HepG2 (cell line): ENCODE data around the gene TSNAXIP1. TPM values are rescaled to one million over a fixed set of nuclear protein-coding genes. Genes with fewer than 3 reads are reported as not detected.

Experiments used
- ATAD3A ChIP-seq: sonication (generic); formaldehyde crosslinking; IDR thresholded peaks from 2 replicates; pipeline ENCODE4 v1.4.0; 2020; ENCODE audit warnings: missing genetic modification reagents
- ATF4 ChIP-seq, 2 experiments: fragments of 450-650 bp in 1 of 2; sonication (generic) in 1 of 2; formaldehyde crosslinking; IDR thresholded peaks; 2 replicates each; pipeline versions ENCODE4 v1.5.0 to v1.8.0; 2020 to 2022; ENCODE audit warnings: mild to moderate bottlenecking in 1 of 2, missing genetic modification reagents in 1 of 2
- EEA1 ChIP-seq: sonication (generic); formaldehyde crosslinking; IDR thresholded peaks from 2 replicates; pipeline ENCODE4 v1.5.1; 2020; ENCODE audit warnings: mild to moderate bottlenecking, missing genetic modification reagents, borderline replicate concordance
- GFI1 ChIP-seq: sonication (generic); formaldehyde crosslinking; IDR thresholded peaks from 2 replicates; pipeline ENCODE4 v1.5.0; 2020; ENCODE audit warnings: missing genetic modification reagents, mild to moderate bottlenecking, borderline replicate concordance
- GLMP ChIP-seq: sonication (generic); formaldehyde crosslinking; IDR thresholded peaks from 2 replicates; pipeline ENCODE4 v1.9.0; 2021; ENCODE audit warnings: missing genetic modification reagents, mild to moderate bottlenecking, borderline replicate concordance
- HES4 ChIP-seq: sonication (generic); formaldehyde crosslinking; IDR thresholded peaks from 2 replicates; pipeline ENCODE4 v1.9.0; 2021; ENCODE audit warnings: mild to moderate bottlenecking, missing genetic modification reagents, borderline replicate concordance
- HMG20B ChIP-seq: conservative IDR thresholded peaks from 2 replicates; pipeline ENCODE4 v1.6.1; 2016; ENCODE audit warnings: missing genetic modification reagents, missing compliant biosample characterization
- LCORL ChIP-seq, 2 experiments: fragments of 450-650 bp in 1 of 2; sonication (generic) in 1 of 2; formaldehyde crosslinking in 1 of 2; IDR thresholded peaks; 2 replicates each; pipeline versions ENCODE4 v1.5.0 to v1.6.1; 2017 to 2020; ENCODE audit warnings: antibody characterized with exemption in 1 of 2, missing genetic modification reagents in 1 of 2
- MED13 ChIP-seq: sonication (generic); formaldehyde crosslinking; IDR thresholded peaks from 2 replicates; pipeline ENCODE4 v1.5.0; 2020; ENCODE audit warnings: missing genetic modification reagents
- RFXANK ChIP-seq: IDR thresholded peaks from 2 replicates; pipeline ENCODE4 v1.6.1; 2016
- SP140L ChIP-seq: sonication (generic); formaldehyde crosslinking; IDR thresholded peaks from 2 replicates; pipeline ENCODE4 v1.4.0; 2020; ENCODE audit warnings: missing genetic modification reagents, borderline replicate concordance
- SP5 ChIP-seq: IDR thresholded peaks from 2 replicates; pipeline ENCODE4 v1.6.1; 2016; ENCODE audit warnings: low read depth, borderline replicate concordance
- SUZ12 ChIP-seq: fragments of 150-350 bp; IDR thresholded peaks from 2 replicates; pipeline ENCODE4 v1.6.1; 2014; ENCODE audit warnings: low read depth, low read length
- ZNF136 ChIP-seq: sonication (generic); formaldehyde crosslinking; IDR thresholded peaks from 2 replicates; pipeline ENCODE4 v1.8.1; 2022; ENCODE audit warnings: low read depth, mild to moderate bottlenecking, moderate library complexity, missing genetic modification reagents
- ZNF235 ChIP-seq: sonication (generic); formaldehyde crosslinking; IDR thresholded peaks from 2 replicates; pipeline ENCODE4 v1.8.1; 2023; ENCODE audit warnings: mild to moderate bottlenecking, missing genetic modification reagents, borderline replicate concordance
- ZNF317 ChIP-seq: sonication (generic); formaldehyde crosslinking; IDR thresholded peaks from 2 replicates; pipeline ENCODE4 v1.5.0; 2020; ENCODE audit warnings: mild to moderate bottlenecking, missing genetic modification reagents
- ZNF367 ChIP-seq: sonication (generic); formaldehyde crosslinking; IDR thresholded peaks from 2 replicates; pipeline ENCODE4 v1.4.0; 2020; ENCODE audit warnings: missing genetic modification reagents, borderline replicate concordance
- polyA plus RNA-seq, 8 experiments: library from polyadenylated mRNA; depleted of rRNA in 3 of 8; stranded (reverse) in 7 of 8; unstranded in 1 of 8; fragments of >200 nt; fragmentation: Illumina TruSeq in 4 of 8; extraction: Trizol in 4 of 8; gene quantifications; 2 replicates each; pipeline versions ENCODE4 v1.2.1 to v1.2.3, GENCODE V29; 2011 to 2016; ENCODE audit warnings: low read depth in 4 of 8, missing spikeins in 1 of 8, mixed read lengths in 1 of 8; ENCODE audit not compliant: insufficient read depth in 1 of 8
- total RNA-seq, 5 experiments: library from RNA; depleted of rRNA; stranded (reverse); fragments of >200 nt; fragmentation: Illumina TruSeq; extraction: Trizol; gene quantifications; 2 replicates each; pipeline ENCODE4 v1.2.3, GENCODE V29; 2016; ENCODE audit warnings: low read depth in 1 of 5
- TF ChIP-seq, protein P1 (sequence below): sonication (generic); formaldehyde crosslinking; IDR thresholded peaks from 2 replicates; pipeline ENCODE4 v1.4.0; 2020; ENCODE audit warnings: mild to moderate bottlenecking, missing genetic modification reagents
- TF ChIP-seq, protein P2 (sequence below): sonication (generic); formaldehyde crosslinking; IDR thresholded peaks from 2 replicates; pipeline ENCODE4 v1.4.0; 2020; ENCODE audit warnings: mild to moderate bottlenecking, low read depth, missing genetic modification reagents
- TF ChIP-seq, protein P3 (sequence below): sonication (generic); formaldehyde crosslinking; IDR thresholded peaks from 2 replicates; pipeline ENCODE4 v1.4.0; 2020; ENCODE audit warnings: mild to moderate bottlenecking, missing genetic modification reagents

The TSNAXIP1 gene
- total and polyA plus RNA-seq, 2 of the 13 experiments (the other 11 are each of a cell fraction or from before 2014, with no cell fraction given): 0.37 to 0.86 TPM

GRCh38 chr16:67841816-67842508, 35.3 kb downstream of the TSNAXIP1 start, which contains the start of gene THAP11 (continued):
- TF ChIP-seq, protein P1, sequence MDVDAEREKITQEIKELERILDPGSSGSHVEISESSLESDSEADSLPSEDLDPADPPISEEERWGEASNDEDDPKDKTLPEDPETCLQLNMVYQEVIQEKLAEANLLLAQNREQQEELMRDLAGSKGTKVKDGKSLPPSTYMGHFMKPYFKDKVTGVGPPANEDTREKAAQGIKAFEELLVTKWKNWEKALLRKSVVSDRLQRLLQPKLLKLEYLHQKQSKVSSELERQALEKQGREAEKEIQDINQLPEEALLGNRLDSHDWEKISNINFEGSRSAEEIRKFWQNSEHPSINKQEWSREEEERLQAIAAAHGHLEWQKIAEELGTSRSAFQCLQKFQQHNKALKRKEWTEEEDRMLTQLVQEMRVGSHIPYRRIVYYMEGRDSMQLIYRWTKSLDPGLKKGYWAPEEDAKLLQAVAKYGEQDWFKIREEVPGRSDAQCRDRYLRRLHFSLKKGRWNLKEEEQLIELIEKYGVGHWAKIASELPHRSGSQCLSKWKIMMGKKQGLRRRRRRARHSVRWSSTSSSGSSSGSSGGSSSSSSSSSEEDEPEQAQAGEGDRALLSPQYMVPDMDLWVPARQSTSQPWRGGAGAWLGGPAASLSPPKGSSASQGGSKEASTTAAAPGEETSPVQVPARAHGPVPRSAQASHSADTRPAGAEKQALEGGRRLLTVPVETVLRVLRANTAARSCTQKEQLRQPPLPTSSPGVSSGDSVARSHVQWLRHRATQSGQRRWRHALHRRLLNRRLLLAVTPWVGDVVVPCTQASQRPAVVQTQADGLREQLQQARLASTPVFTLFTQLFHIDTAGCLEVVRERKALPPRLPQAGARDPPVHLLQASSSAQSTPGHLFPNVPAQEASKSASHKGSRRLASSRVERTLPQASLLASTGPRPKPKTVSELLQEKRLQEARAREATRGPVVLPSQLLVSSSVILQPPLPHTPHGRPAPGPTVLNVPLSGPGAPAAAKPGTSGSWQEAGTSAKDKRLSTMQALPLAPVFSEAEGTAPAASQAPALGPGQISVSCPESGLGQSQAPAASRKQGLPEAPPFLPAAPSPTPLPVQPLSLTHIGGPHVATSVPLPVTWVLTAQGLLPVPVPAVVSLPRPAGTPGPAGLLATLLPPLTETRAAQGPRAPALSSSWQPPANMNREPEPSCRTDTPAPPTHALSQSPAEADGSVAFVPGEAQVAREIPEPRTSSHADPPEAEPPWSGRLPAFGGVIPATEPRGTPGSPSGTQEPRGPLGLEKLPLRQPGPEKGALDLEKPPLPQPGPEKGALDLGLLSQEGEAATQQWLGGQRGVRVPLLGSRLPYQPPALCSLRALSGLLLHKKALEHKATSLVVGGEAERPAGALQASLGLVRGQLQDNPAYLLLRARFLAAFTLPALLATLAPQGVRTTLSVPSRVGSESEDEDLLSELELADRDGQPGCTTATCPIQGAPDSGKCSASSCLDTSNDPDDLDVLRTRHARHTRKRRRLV (CRISPR knock-in tag): no peak
- no peak for TF ChIP-seq LCORL (IDR thresholded peaks at IDR 0.05)
- TF ChIP-seq LCORL (CRISPR knock-in tag; IDR thresholded peaks at IDR 0.05): peak; percentile 70
- no peak for TF ChIP-seq ATAD3A (CRISPR knock-in tag)
- no peak for TF ChIP-seq EEA1 (CRISPR knock-in tag)
- TF ChIP-seq ZNF235 (CRISPR knock-in tag): no peak
- TF ChIP-seq SUZ12: peak; percentile 75
- TF ChIP-seq HES4: 0 out of 2 replicates have a peak, but pooled peaks have one; percentile 85
- TF ChIP-seq ZNF317 (CRISPR knock-in tag): no peak
- TF ChIP-seq HMG20B (CRISPR knock-in tag): no peak
- TF ChIP-seq SP140L (CRISPR knock-in tag): 0 out of 2 replicates have a peak, but pooled peaks have one; percentile 56
- TF ChIP-seq MED13: no peak
- no peak for TF ChIP-seq ZNF136 (CRISPR knock-in tag)
- TF ChIP-seq GLMP (CRISPR knock-in tag): no peak
- 0 out of 2 replicates have a peak, but pooled peaks have one; percentile 24 for TF ChIP-seq RFXANK (CRISPR knock-in tag)
- 0 out of 2 replicates have a peak, but pooled peaks have one; percentile 58 for TF ChIP-seq GFI1 (CRISPR knock-in tag)
- TF ChIP-seq ZNF367: no peak
- TF ChIP-seq SP5: peak; percentile 64; the same call in 1 of the 2 replicates
- TF ChIP-seq, protein P2, sequence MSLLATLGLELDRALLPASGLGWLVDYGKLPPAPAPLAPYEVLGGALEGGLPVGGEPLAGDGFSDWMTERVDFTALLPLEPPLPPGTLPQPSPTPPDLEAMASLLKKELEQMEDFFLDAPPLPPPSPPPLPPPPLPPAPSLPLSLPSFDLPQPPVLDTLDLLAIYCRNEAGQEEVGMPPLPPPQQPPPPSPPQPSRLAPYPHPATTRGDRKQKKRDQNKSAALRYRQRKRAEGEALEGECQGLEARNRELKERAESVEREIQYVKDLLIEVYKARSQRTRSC (CRISPR knock-in tag): no peak
- no peak for TF ChIP-seq ATF4 (CRISPR knock-in tag; IDR thresholded peaks at IDR 0.05)
- TF ChIP-seq, protein P3, sequence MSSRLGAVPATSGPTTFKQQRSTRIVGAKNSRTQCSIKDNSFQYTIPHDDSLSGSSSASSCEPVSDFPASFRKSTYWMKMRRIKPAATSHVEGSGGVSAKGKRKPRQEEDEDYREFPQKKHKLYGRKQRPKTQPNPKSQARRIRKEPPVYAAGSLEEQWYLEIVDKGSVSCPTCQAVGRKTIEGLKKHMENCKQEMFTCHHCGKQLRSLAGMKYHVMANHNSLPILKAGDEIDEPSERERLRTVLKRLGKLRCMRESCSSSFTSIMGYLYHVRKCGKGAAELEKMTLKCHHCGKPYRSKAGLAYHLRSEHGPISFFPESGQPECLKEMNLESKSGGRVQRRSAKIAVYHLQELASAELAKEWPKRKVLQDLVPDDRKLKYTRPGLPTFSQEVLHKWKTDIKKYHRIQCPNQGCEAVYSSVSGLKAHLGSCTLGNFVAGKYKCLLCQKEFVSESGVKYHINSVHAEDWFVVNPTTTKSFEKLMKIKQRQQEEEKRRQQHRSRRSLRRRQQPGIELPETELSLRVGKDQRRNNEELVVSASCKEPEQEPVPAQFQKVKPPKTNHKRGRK (CRISPR knock-in tag): no peak
